ENCODE measurements around the gene ZMIZ2. TPM values are rescaled to one million over a fixed set of nuclear protein-coding genes. Genes with fewer than 3 reads are reported as not detected.

The ZMIZ2 gene
- total RNA-seq, 3 donors from 2014 or later, result 80.4 to 104 (median 89.8) TPM

DNA sequence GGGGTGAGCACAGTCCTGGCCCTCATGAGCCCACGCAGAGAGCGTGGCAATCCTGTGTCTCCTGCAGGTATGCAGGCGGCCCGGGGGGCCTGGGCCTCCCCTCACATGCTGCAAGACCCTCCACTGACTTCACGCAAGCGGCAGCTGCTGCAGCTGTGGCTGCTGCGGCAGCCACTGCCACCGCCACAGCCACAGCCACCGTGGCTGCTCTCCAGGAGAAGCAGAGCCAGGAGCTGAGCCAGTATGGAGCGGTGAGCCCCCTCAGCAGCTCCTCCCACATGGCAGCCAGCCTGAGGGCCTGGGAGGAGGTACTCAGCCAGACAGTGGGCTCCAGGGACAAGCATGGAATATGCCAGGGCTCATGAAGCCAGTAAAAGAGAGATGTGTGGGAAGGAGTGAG lies 8.7 kb downstream of the ZMIZ2 start:
- no peaks in the 10 kb centered on the region for H3K9me3 ChIP-seq
- H3K4me3 ChIP-seq, result no peak overlapping the region
- no peaks in the 10 kb centered on the region for H3K36me3 ChIP-seq (ENCODE audit: low read depth)
- peaks cover 23% of the 10 kb centered on the region for H3K4me1 ChIP-seq (ENCODE audit: low read depth)
- ATAC-seq, result no peak
- intact Hi-C loops (cut with DNase I, micrococcal nuclease), result no loop called here
- TF ChIP-seq, protein P1, sequence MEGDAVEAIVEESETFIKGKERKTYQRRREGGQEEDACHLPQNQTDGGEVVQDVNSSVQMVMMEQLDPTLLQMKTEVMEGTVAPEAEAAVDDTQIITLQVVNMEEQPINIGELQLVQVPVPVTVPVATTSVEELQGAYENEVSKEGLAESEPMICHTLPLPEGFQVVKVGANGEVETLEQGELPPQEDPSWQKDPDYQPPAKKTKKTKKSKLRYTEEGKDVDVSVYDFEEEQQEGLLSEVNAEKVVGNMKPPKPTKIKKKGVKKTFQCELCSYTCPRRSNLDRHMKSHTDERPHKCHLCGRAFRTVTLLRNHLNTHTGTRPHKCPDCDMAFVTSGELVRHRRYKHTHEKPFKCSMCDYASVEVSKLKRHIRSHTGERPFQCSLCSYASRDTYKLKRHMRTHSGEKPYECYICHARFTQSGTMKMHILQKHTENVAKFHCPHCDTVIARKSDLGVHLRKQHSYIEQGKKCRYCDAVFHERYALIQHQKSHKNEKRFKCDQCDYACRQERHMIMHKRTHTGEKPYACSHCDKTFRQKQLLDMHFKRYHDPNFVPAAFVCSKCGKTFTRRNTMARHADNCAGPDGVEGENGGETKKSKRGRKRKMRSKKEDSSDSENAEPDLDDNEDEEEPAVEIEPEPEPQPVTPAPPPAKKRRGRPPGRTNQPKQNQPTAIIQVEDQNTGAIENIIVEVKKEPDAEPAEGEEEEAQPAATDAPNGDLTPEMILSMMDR (IDR thresholded peaks at IDR 0.05), result no peak
- DNase-seq, result no peak

DNA sequence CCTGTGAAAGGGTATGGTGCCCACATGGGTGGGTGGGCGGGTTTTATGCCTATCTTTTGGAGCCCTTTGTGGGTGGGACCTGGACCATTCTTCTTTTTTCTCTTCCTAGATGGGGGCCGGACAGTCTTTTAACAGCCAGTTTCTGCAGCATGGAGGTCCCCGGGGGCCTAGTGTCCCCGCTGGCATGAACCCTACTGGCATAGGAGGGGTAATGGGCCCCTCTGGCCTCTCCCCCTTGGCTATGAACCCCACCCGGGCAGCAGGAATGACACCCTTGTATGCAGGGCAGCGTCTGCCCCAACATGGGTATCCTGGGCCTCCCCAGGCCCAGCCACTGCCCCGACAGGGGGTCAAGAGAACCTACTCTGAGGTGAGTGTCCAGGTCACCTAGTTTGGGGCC lies 9.1 kb downstream of the ZMIZ2 start:
- TF ChIP-seq, protein P1 (IDR thresholded peaks at IDR 0.05), result no peak
- H3K9me3 ChIP-seq, result no peaks in the 10 kb centered on the region
- H3K36me3 ChIP-seq (ENCODE audit: low read depth), result no peaks in the 10 kb centered on the region
- peaks cover 24% of the 10 kb centered on the region for H3K4me1 ChIP-seq (ENCODE audit: low read depth)
- DNase-seq, result no peak
- no peak overlapping the region for H3K4me3 ChIP-seq
- no peak for ATAC-seq
- intact Hi-C loops (cut with DNase I, micrococcal nuclease), result no loop called here

DNA sequence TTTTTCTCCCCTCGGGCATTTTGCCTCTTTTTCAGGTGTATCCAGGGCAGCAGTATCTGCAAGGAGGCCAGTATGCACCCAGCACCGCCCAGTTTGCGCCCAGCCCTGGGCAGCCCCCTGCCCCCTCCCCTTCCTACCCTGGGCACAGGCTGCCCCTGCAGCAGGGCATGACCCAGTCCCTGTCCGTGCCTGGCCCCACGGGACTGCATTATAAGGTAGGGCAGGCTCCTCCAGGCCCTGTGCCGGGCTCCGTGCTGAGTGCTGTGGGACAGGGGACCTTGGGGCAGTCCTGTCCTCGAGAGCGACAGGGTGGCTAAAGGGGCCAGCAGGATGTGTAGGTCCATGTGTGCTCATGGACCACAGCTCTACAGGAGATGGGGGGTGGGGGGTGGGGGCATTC lies 10.6 kb downstream of the ZMIZ2 start:
- intact Hi-C loops (cut with DNase I, micrococcal nuclease), result no loop called here
- Histone ChIP-seq H3K36me3 (ENCODE audit: low read depth) (peaks cover 3% of the 10 kb centered on the region), H3K4me1 (ENCODE audit: low read depth) (peaks cover 15% of the 10 kb centered on the region), H3K4me3 (no peak overlapping the region), H3K9me3 (no peaks in the 10 kb centered on the region)
- TF ChIP-seq, protein P1 (IDR thresholded peaks at IDR 0.05), result no peak
- no peak for DNase-seq
- no peak for ATAC-seq

DNA sequence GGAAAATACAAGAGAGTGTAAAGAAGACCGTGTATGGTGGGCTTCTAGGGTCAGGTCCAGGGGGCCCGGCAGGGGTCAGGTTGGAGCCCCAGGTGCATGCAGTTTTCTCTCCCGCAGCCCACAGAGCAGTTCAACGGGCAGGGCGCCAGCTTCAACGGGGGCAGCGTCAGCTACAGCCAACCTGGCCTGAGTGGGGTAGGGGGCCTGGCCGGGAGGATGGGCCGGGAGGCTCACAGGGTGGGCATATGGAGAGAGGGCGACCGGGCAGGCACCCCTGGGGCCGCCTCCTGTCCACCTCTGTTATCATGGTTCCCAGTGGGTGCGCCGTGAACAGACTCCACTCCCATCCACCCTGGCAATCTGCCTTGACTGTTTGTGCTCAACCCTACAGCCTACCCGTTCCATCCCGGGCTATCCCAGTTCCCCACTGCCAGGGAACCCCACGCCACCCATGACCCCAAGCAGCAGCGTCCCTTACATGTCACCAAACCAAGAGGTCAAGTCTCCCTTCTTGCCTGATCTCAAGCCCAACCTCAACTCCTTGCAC lies 11.5 kb downstream of the ZMIZ2 start:
- intact Hi-C loops (cut with DNase I, micrococcal nuclease), result no loop called here
- TF ChIP-seq, protein P1 (IDR thresholded peaks at IDR 0.05), result no peak
- no peaks in the 10 kb centered on the region for H3K9me3 ChIP-seq
- H3K4me3 ChIP-seq, result no peak overlapping the region
- ATAC-seq (no peak), DNase-seq (no peak)
- peaks cover 10% of the 10 kb centered on the region for H3K4me1 ChIP-seq (ENCODE audit: low read depth)
- H3K36me3 ChIP-seq (ENCODE audit: low read depth), result peaks cover 8% of the 10 kb centered on the region

DNA sequence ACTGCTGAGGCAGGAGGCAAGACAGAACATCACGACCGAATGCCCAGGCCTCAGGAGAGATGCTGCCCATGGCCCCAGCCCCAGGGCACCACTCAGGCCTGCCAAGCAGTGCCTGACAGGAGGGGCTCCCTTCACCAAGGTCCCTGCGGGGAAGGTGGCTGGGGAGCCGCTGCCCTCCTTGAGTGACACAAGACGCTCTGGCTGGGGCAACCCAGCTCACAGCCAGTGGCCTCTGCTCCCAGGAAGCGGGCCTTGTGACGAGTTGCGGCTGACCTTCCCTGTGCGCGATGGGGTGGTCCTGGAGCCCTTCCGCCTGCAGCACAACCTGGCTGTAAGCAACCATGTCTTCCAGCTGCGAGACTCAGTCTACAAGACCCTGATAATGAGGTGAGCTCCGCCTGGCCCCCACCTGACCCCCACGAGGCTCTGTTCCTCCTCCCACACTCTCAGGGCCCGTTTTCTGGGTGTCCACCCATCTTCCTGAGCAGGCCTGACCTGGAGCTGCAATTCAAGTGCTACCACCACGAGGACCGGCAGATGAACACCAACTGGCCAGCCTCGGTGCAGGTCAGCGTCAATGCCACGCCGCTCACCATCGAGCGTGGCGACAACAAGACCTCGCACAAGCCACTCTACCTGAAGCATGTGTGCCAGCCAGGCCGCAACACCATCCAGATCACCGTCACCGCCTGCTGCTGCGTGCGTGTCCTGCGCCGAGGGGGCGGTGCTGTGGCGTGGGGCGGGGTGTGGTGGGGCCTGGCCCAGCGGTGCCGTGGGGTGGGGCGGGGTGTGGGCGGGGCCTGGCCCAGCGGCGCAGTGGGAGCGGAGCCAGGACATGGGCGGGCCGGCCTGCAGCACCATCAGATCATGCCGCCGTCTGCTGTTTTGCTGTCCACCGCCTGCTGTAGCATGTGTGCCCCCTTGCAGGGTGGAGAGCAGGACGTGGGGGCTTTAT lies 12.8 kb downstream of the ZMIZ2 start:
- Histone ChIP-seq H3K9me3 (no peaks in the 10 kb centered on the region), H3K36me3 (ENCODE audit: low read depth) (peaks cover 21% of the 10 kb centered on the region), H3K4me3 (no peak overlapping the region), H3K4me1 (ENCODE audit: low read depth) (peaks cover 4% of the 10 kb centered on the region)
- ATAC-seq, result peak; percentile 98
- TF ChIP-seq, protein P1 (IDR thresholded peaks at IDR 0.05), result no peak
- DNase-seq, result peak; percentile 90 to 94 (median 92)
- intact Hi-C loops (cut with DNase I, micrococcal nuclease), result no loop called here

Measured in mucosa of descending colon (tissue), 3 donors.